Measurements from ENCODE around the gene ALS2. TPM values are rescaled to one million over a fixed set of nuclear protein-coding genes. Genes with fewer than 3 reads are reported as not detected.
"Not testable (repeated sequence)": the region's sequence is repeated elsewhere in the genome, so short reads cannot be mapped to it uniquely, and the experiment has no call there.

Gene ALS2
- 17.5 TPM for polyA plus RNA-seq (ENCODE audit: insufficient read length)

DNA sequence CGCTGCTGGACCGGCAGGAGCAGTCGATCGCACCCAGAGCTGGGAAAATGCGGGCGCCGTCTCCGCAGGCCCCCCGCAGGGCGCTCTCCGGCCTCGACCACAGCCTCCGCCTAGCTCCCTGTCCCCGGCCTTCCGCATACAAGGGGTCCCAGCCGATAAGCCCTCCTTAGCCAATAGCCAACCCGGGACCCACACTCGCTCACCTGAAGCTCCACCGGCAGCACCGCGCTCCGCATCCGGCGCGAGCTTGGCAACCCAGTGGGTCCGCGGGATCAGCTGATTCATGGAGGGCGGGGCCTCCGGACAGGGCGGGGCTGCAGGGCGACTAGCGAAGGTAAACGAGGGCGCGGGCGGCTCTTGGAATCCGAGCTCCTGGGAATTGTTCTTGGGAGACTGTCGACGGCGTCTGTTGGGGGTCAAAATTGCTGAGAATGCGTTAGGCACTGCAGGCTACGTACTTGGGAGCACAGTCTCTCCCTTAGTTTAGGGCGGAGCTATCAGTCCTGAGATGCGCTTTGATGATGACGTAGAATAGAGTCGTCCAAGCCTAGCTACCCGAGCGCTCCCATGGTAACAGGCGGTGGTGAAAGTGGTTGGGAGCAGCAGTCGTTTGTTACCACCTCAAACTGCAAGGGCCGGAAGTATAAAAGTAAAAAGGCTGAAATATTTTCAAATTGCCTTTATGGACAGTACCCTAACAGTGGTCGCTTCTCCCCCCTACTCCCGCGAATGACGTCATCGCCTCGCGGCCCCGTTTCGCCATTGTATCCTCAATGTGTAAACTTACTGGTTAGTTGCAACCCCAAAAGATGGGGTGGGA is at the start of gene ALS2:
ALS2 (minus strand) TSS at position 260 of the 820 bp plus-strand sequence. CDS start 12,048 bp downstream, outside the sequence.
- peak; percentile 93 for DNase-seq

DNA sequence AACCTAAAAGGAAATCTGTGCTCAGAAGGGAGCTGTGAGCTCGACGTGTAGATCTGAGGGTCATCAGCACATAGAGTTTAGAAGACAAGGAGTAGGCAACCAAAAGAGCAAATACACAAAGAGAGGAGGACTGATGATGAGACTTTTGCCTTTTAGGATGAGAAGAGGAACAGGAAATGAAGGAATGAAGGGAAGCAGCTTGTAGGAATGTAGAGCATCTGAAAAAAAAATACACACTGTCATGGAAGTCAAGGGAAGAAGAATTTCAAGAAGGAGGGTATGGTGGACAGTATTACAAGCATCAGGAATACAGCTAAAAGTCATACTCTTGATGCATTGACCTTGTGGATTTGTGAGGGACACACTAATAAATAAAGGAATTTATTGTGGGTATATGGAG is 47.5 kb upstream of the ALS2 start:
- no peak for DNase-seq

DNA sequence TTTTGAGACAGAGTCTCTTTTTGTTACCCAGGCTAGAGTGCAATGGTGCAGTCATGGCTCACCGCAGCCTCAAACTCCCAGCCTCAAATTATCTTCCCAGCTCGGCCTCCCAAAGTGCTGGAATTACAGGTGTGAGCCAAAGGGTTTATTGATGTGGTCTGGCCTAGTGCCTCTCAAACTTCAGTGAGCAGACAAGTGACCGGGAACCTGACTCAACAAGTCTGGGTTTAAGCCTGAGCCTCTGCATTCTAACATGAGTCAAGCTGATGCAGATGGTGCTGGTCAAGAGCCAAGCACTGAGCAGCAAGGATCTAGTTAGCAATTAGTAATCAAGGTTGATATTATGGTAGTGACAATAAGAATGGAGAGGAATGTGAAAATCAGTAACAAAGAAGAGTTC is 46.9 kb upstream of the ALS2 start:
- no peak for DNase-seq

DNA sequence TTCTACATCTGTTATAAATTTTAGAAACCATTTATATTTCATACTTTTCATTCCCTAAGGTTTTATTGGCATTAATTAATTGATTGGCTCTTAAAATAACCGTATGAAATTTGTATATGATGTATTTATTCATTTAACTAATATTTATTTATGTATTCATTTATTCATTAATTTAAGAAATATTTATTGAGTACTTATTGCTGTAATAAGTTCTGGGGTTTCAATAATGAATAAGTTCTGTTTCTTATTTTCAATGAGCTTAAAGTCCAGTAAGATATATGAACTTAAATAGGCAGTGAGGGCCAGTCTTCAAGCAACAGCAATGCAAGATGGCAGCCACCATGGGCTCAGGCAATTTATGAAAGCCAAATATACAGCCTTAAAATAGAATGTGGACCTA is 43.5 kb upstream of the ALS2 start:
- no peak for DNase-seq

DNA sequence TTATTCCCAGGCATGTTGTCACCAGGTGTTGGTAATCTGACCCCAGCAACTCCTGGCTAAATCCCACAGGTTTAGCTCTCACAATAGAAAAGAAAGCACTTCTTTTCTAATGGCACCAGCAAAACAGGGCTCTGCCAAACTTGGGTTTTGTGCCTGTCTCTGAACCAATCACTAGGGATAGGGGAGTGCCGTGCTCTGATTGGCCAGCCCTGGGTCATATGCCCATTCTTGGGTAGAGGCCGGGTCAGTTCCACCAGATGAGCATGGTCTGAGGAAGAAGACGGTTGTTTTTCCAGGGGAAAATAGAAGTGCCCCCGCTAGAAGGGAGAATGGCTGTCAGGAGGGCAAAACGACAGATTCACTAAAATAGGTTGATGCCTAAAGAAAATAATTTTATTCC is 40.3 kb upstream of the ALS2 start:
- DNase-seq: no peak

DNA sequence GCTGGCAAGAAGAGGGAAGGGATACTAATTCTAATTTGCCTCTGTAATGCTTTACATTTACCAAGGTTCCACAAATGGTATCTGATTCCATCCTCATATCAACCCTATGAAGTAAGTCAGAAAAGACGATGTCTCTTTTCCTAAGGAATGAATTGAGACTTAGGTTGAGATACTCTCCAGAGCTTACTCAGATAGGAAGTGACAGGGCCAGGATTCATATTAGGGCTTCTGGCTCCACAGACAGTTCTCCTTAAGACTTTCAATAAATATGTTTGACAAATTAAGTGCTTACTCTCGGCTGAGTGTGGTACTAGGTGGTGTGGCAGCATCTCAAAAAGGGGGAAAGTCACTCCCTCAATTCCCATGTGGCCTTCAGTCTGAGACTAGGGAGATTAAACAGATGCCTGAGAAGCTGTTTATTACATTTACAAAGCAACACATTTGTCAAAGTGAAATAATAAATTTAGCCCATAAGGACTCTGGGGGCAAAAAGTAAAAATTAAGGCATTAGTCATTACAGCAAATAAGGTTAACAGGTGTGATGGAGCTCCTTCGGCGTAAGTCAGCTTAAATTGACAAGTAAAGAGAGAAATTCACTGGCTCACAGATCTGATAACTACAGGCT is 39.8 kb upstream of the ALS2 start:
- no peak for DNase-seq

DNA sequence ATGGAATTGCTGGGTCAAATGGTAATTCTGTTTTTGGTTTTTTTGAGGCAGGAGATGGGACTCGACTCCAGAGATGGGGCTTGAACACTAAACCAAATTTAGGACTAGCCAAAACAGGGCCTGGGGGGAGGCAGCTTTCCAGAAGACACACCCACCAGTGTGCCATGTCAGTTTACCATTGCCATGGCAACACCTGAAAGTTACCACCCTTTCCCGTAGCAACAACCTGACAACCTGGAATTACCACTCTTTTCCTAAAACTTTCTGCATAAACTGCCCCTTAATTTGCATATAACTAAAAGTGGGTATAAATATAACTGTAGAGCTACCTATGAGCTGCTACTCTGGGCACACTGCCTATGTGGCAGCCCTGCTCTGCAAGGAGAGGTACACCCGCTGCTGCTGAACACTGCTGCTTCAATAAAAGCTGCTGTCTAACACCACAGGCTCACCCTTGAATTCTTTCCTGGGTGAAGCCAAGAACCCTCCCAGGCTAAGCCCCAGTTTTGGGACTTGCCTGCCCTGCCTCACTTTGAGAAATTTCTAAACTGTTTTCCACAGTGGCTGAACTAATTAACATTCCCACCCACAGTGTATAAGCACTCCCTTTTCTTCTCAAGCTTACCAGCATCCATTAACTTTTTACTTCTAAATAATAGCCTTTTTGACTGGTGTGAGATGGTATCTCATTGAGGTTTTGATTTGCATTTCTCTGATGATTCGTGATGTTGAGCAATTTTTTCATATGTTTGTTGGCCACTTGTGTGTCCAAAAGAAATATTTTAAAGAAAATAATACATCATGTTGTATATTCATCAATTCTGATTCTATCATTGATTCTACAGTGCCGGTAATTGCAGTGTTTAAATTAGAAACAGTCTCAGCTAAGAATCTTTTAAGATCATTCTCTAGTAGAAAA is 36.2 kb upstream of the ALS2 start:
- no peak for DNase-seq

DNA sequence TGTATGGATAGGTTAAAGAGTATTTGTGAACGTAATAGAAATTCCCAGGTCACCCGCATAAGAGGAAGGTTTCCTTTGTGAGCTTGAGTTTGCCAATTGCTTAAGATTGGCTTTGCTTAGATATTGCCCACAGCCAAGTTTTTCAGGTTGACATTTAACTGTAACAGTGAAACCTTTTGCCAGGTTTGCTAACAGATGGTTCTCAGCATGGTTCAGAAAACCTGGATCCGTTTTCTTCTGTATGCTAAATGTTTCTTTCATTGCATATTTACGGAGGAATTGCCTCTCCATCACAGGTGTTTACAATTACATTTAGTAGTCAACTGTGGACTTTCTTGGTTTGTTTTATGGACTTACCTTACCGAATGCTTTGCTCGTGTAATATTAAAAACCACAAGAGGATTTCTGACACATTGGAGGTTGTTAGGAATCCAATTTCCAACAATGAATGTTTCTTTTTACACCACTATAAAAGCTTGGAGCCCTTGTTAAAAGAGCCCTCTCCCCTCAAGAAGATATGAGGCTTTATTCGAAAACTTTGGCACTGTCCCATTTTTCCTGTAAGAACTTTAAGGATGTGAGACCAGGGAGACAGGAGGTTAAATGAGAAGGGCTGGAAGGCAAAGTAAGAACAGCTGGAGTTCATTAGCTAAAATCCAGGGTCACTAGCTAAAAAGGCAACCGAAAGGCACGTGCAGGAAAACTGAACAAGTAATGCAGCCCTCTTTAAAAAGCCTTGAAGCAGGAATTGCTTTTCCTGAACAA is 33.4 kb upstream of the ALS2 start:
- no peak for DNase-seq

DNA sequence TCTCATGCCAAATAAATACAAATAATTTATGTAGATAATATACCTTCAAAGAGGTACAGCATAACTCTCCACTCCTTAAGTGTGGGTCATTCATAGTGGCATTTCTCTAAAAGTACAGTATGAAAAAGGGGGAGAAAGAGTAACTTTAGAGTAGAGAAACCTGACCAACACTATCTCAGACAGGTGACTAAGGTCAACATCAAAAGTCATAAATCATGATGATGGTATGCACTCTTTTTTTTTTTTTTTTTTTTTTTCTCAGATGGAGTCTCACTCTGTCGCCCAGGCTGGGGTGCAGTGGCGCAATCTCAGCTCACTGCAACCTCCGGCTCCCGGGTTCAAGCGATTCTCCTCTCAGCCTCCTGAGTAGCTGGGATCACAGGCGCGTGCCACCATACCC is 29.9 kb upstream of the ALS2 start:
- not testable (repeated sequence) for DNase-seq

DNA sequence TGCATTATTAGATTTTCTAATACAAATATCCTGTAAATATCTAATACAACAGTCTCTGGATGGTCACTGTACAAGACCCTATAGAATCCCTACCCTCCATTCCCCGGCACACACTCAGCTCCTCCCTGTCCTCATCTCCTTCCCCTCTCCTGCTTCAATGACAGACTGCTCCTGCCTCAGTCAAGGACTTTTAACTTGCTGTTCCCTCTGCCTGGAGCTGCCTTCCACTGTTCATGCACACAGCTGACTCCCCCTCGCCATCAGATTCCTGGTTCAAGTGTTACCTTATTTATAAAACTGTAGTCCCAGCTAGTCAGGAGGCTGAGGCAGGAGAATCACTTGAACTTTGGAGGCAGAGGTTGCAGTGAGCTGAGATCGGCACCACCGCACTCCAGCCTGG is 28.9 kb upstream of the ALS2 start:
- no peak for DNase-seq

DNA sequence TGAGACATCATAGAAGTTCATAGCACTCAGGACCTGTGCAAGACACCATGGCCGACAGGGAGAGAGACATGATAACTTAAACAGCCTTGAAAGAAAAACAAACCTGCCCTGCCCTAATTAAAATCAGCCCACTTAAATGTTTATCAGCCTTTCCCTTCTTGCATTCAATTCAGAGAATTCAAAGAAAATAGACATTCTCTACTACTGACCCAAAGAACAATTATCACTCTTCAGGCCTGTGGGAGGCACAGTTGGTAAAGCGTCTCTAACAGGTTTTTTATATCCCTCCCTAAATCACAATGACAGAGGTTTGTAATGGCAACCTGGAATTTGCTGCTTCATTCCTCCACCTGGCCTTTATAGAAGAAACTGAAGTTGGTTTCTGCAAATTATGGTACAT is 27.3 kb upstream of the ALS2 start:
- no peak for DNase-seq

DNA sequence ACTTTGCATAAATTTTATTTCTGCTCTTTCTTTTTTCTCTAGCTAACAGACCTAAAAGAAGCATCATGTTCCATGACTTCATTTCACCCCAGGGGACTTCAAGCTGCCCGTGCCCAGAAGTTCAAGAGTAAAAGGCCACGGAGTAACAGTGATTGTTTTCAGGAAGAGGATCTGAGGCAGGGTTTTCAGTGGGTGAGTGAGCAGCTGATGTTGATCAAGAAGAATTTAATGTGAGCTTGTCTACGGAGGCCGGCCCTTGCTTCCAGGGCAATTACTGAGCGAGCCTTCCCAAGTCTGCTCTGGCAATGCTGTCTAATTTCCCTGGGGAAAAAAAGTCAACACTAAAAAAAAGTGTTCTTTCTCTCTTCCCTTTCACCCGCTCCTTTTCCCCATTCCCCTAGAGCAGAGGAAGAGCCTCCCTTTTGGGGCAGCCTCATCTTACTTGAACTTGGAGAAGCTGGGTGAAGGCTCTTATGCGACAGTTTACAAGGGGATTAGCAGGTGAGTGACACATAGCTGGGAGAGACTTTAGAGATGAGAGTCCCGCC is 26.8 kb upstream of the ALS2 start:
- peak; percentile 71 for DNase-seq

DNA sequence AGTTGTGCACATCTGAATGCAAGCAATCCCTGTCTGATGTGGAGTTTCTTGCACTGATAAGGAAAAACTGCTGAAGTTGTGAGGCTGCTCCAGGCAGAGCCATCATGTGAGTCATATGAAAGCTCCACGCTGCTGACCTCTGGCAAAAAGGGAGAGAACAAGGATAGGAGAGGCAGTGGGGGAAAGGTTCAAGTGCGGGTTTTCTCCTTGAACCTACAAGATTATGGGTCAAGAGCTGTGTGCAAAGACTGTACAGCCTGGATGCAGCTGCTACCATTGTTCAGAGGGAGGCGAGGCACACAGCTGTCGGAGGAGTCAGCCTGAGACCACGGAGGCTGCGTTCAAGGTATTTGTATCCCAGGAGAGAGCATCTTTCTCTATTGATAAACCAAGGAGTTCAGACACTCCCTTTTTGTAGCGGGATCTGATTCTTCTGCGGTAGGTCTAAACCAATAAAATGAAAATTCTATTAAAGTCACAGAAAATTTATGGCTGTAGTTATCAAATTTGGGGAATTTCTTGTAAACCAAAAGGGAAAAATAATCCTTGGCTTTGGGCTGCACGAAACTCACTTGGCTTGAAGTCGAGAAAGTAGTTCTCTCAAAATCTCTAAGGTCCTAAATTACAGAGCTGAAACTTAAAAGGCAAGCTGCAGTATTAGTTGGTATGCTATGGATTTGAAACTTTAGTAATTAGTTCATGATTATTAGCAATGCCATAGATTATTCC is 25.9 kb upstream of the ALS2 start, which contains the start of gene CDK15:
CDK15 (plus strand) TSS at position 96 of the 729 bp plus-strand sequence; CDS start at position 224, 128 bp downstream.
- no peak for DNase-seq

DNA sequence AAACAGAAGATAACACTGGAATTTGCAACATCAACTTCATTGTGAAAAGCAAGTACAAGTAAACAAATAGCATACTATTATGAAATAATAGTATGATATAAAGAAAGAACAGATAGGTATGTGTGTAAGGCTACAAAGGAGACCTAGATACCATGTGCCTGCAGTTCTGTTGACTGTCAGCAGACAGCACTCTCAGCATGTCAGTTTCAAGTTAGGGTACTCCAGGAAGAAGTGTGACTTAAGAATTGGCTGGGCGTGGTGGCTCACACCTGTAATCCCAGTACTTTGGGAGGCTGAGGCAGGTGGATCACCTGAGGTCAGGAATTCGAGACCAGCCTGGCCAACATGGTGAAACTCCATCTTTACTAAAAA is 18.2 kb upstream of the ALS2 start:
- not testable (repeated sequence) for DNase-seq

DNA sequence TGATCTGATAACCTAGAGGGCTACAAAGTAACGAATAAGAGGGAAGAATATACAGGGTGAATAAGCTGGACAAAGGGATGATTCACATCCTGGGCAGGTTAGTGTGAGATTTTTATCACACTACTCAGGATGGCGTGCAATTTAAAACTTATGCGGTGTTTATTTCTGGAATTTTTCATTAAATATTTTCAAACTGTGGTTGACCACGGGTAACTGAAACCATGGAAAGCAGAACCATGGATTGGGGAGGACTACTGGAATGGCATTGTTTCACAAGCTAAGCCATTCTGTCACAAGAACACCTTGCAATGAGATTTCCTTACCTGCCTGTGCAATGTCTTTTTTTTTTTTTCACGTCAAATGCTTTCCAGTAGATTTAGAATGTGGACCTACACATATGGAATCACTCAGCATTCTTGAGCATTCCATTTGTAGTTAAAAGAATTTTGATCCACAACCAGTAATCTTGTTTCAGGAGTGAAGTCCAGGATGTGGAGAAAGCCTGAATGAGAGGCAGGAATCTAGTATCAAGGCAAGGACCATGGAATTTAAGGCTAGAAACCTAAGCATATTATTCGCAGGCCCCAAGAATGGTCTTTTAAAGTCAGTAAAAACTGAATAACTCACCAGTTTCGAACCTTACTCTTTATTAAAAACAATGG is 17.6 kb upstream of the ALS2 start:
- no peak for DNase-seq

DNA sequence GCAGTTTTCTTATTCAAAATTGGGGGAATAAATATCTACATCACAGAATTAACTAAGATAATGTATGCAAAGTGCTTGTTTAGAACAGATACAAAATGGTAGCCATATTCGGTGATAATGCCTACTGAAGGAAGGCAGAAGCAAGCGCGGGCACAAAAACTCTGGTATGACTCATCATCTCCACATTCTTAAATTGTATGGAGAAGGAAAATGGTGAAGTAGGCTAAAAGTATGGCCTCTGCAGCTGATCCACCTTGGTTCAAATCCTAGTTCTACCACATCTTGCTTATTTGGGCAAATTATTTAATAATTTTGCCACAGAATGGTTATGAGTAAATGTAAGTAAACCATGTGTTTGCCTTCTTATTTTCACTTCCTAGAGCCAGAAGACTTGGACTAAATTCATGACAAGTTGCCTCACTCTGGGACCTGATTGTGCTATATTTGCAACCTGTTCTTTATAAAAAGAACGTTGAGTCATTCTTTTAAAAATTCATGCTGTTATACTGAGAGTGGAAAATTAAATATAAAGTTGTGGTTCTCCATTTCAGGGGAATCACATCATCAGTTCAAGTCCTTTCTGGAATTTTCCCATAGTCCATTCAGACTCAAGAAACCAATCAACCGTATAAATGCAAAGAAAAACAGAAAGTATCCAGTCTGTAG is 16.6 kb upstream of the ALS2 start:
- no peak for DNase-seq

DNA sequence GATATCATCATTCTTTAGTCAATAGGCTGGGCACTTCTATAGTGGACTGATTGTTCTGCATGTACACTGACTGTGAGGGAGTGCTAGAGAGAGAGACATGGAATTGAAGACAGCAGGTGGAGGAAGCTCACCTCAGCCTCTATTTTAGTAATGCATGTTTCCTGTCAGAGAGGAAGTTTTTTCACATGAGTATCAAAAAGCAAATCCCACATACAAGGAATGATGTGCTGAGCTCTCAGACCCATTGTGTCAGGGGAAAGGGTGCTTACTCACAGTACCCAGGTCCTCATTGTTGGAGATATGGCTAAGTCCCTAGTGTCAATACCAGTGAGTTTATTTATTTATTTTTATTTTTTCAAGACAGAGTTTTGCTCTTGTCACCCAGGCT is 15.7 kb upstream of the ALS2 start:
- no peak for DNase-seq

DNA sequence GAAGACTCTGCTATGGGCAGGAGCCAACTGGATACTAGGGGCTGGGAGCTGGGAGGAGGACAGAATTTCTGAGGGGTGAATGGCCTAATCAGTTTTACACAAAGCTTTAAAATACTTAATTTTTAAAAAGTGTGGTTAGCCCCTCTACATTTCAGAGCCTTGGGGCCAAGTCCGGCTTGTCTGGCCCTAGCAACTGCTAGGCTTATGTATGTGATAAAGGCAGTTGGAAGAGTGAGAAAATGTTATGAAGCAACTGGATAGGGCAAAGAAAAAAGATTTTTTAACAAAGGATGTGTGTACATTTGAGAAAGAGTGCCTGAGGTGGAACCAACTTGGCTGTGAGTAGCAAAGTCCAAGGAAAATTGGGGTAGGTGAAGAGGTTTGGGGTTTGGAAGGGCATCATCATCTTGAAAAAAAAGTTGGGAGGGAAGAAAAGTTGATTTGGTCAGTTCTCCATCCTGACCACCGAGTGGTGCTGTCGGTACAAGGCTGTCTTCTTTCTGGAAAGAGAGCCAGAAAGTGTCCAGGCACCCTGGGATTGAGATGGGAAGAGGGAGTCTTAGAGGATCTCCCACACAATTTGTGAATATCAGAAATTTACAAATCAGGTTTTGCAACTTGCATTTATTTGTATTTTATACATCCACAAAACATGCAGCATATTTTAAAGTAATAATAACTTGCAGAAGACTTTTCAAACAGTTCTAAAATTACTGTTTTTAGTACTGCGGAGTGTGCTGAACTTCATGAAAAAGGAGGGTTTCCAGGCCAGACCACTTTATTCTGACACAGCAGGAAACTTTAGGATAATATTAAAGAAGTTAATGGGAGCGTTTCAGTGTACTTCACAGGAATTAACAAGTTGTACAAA is 15.1 kb upstream of the ALS2 start:
- DNase-seq: no peak

DNA sequence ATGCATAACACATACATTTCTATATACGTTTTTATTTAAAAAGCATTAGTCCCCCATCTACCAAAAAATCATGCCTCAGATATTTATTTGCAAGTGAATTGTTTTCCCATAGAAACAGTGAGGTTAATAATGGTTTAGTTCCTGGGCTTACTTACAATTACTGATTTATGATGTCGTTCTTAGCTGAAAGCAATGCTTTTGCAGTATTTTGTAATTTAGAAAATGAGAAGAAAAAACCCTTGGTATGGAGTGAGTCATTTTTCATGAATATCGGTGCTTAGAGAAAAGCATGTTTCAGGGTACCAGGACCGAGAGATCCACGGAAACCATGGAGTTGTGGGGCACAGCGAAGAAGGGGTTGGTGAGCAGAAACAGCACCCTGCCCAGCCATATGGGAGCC is 13.6 kb upstream of the ALS2 start:
- no peak for DNase-seq
